Stimulated activated CD4-positive, alpha-beta T cell treated with anti-CD3 and anti-CD28 coated beads, TNF-alpha, amount 100 ng/mL, for 4 hours (primary cell): Measurements from ENCODE around the gene NUDT3.
"Not testable (repeated sequence)": the region's sequence is repeated elsewhere in the genome, so short reads cannot be mapped to it uniquely, and the experiment has no call there.

ENCODE experiments used
- DNase-seq, 3 experiments: peaks; one replicate each; pipeline ENCODE4 v3.0.0-alpha.2; 2020; ENCODE audit warnings: low read depth in 3 of 3

NUDT3 gene

DNA sequence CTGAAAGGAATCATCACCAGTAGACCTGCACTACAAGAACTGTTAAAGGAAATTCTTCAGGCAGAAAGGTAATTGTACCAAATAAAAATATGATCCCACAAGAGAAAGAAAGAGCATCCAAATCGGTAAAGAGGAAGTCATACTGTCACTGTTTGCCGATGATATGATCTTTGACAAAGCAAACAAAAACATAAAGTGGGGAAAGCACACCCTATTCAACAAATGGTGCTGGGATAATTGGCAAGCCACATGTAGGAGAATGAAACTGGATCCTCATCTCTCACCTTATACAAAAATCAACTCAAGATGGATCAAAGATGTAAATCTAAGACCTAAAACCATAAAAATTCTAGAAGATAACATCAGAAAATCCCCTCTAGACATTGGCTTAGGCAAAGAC is 140.1 kb downstream of the NUDT3 start:
- DNase-seq = not testable (repeated sequence)

DNA sequence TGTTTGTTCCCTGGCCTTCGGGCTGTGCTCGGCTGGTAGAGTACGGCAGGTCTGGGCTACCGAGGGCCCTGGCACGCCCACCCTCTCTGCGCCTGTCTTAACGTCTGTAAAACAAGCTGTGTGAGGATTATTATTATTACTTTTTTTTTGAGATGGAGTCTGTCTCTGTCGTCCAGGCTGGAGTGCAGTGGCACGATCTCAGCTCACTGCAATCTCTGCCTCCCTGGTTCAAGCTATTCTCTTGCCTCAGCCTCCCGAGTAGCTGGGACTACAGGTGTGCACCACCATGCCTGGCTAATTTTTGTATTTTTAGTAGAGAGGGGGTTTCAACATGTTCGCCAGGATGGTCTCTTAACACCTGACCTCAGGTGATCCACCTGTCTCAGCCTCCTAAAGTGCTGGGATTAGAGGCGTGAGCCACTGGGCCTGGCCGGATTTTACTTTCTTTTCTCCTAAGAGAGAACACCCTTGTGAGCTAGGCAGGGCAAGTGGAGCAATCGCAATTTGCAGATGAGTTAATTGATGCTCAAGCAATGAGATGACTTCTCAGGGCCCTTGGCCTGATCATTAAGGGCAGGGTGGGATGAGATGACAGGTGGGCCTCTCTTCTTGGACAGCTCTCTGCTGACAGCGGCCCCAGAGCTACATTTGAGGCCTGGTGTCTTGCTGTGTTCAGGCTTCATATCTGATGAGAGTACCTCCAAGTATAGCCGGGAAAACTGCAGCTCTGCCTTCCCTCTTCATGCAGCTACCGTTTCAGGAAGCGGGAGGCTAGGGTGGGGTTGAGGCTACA is 142.8 kb downstream of the NUDT3 start:
- no peak for DNase-seq

DNA sequence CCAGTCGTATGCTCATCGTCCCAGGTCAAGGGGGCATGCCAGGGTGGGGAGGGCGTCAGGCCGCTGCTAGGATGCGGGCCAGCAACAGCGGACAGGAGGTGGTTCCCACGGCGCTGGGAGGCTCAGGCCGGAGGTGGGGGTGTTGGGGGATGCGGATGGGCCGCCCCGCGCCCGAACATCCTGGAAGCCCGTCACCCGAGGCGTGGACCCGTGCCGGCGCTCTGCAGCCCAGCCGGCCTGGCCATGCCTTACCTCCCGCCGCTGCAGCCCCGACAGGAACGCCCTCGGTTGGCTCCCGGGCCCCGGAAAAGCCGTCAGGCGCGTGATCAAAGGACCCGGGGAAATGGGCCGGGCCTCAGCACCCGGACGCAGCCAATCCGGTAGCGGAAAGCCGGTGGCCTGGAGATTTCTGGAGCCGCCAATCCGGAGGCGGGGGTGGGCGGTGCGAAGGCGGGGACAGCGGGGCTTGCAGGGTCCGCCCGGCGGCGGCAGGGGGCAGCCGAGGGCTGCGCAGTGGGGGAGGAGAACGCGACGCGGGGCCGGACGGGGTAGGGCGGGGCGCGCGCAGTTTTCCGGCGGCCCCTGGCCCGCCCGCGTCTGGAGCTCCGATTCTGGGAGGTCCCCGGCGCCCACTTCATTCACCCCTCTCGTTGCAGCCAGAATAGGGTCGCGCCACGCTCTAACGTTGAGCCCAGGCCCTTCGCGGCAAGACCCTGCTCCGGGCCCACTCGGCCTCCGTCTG is 143.6 kb downstream of the NUDT3 start, which contains the start of gene SMIM29:
Gene SMIM29, minus strand, starts transcription at position 280 of the 742 bp plus-strand sequence. CDS start 1,215 bp downstream, outside the sequence.
- DNase-seq = peak; percentile 94 to 99 (median 96)

GRCh38 chr6:34248198-34248726 is 144.2 kb downstream of the NUDT3 start:
- no peak for DNase-seq

- no peak for DNase-seq
Measured at GRCh38 chr6:34247481-34248197, 144.8 kb downstream of the NUDT3 start.

GRCh38 chr6:34246563-34247391 is 145.7 kb downstream of the NUDT3 start:
- no peak for DNase-seq

GRCh38 chr6:34246249-34246562 is 146.3 kb downstream of the NUDT3 start:
- no peak for DNase-seq

- DNase-seq = not testable (repeated sequence)
Measured at GRCh38 chr6:34245761-34246140, 146.7 kb downstream of the NUDT3 start.

DNA sequence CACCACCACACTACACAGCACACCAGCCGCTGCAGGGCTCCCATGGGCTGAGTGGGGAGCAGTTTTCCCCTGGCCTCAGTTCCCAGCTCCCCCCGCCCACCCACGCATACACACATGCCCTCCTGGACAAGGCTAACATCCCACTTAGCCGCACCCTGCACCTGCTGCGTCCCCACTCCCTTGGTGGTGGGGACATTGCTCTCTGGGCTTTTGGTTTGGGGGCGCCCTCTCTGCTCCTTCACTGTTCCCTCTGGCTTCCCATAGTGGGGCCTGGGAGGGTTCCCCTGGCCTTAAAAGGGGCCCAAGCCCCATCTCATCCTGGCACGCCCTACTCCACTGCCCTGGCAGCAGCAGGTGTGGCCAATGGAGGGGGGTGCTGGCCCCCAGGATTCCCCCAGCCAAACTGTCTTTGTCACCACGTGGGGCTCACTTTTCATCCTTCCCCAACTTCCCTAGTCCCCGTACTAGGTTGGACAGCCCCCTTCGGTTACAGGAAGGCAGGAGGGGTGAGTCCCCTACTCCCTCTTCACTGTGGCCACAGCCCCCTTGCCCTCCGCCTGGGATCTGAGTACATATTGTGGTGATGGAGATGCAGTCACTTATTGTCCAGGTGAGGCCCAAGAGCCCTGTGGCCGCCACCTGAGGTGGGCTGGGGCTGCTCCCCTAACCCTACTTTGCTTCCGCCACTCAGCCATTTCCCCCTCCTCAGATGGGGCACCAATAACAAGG is 147.3 kb downstream of the NUDT3 start:
- DNase-seq = not testable (repeated sequence)

- DNase-seq = peak in 2 of 3 experiments; percentile 58 to 59
Measured at GRCh38 chr6:34243901-34244884, 148.3 kb downstream of the NUDT3 start.

DNA sequence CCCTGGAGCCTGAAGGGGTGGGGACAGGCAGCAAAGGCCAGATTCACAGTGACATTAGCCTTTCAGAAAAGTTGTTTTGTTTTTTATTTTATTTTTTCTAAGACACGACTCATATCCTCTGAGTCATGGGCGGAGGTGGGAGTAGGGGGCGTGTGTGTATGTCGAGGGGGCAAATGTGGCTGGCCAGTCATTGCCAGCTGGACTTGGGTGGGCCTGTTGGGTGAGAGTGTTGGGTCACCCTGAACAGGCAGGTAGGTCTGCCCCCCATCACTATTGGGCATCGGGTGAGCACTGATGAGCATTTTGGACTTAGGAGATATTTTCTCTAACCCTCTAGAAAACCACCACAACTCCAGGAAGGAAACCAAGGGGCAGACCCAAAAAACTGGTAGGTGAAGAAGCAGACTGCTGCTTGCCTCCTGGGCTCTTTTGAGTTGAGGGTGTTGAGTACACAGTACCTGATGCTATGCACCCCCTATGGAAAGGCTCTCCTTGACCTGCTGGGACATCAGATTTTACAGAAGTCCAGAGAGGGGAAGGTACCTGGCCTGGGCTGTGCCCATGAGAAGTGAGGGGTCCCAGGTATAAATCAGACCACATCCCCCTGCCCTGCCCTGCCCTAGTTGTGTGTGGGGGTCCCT is 149.2 kb downstream of the NUDT3 start:
- DNase-seq = no peak

DNA sequence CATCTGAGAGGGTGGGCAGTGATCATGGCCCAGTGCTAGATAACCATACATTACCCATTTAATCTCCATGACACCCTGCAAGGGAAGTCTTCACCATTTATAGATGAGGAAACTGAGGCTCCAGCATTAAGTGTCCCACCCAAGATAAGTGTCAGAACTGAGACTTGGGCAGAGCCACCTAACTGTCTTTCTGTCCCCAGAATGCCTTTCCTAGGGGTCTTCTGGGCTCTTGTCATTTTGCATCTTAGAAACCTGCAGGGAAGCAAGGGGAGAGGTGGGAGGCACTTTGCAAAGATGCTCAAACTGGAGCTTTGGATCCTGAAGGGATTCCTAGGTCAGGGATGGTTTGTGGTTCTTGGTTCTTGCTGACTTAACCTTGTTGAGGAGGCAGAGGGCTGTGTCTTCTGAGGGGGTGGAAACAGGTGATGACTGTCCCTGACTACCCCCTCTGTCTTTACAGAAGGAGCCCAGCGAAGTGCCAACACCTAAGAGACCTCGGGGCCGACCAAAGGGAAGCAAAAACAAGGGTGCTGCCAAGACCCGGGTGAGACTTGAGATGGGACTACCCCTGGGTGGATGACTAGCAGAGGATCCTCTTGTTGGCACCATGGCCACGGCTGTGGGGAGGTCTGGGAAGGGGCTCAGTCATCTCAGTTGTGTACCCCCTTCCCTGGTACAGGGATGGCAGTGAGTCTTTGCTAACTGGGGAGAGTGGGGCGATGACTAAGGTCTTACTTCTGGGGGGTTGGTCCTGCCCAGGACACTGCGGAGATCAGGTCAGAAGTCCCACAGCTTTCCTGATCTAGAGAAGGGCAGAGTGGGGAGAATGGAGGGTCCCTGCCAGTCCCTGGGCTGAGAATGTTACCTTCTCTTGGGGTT is 150.0 kb downstream of the NUDT3 start:
- no peak for DNase-seq

DNA sequence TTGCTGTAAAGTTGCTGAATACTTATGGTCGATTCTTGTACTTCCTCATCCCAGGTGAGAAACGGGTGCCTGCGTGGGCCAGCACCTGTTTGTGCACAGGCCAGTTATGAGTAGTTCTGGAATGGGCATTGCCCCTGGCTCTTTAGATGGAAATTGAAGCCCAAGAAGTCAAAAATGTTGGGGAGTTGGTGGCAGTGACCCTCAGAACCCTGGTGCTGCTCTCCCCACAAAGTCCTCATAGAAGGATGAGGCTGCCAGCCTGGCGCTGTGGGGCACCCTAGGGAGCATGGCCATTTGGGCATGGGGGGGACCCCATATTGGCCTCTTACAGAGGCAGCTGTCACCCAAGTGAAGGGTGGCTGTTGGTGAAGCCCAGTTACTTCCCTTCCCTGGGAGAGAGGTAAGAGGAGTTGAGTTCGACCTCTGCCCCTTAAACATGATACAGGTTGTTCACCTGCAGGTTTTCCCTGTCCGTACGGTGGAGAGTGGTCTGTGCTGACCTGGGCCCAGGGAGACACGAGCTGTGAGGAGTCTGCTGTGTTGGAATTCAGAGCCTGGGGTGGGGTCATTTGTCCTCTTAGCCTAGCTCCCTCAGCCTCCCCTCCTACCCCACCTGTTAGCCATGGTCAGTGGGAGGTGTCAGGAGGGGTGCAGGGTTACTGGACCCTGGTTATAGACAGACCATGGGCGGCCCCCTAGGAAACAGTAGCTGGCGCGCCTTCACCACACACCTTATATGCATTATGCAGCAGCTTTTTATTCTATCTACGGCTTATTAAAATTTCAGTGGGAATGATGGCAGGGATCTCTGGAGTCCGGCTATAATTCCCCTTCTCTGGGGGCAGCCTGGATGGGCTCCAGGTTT is 150.9 kb downstream of the NUDT3 start:
- DNase-seq = no peak

DNA sequence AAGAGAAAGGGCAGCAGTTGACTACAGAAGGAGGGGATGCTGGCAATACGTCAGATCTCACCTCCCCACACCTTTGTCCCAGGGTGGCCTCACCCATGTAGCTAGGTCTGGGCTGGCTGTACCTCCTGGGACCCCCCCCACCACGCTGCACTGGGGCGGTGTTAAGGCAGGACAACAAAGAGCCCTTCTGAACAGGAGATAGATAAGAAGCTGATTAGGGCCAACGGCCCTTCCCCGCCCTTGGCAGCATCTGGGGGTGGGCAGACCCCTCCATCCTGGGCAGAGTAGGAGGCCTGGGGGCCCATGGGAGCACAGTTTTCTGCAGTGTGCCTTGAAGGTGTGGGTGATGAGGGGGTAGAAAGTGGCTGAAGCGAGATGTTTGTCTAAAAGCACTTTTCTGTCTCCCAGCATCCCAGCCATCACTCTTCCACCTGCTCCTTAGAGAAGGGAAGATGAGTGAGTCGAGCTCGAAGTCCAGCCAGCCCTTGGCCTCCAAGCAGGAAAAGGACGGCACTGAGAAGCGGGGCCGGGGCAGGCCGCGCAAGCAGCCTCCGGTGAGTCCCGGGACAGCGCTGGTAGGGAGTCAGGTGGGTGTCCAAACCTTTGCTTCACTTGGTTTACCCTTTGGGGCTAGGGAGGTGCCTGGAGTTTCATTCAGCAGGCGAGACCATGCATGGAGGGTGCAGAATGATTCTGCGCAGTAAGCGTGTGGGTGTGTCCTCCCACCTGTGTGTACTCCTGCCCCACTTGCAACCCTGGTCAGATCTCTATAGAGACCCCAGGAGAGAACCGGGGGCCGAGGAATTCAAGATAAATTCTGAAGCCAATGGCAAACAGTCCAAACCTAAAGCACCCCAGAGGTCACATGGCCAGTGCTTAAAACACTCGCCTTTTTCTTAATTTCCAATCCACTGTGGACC is 151.9 kb downstream of the NUDT3 start:
- DNase-seq = no peak

DNA sequence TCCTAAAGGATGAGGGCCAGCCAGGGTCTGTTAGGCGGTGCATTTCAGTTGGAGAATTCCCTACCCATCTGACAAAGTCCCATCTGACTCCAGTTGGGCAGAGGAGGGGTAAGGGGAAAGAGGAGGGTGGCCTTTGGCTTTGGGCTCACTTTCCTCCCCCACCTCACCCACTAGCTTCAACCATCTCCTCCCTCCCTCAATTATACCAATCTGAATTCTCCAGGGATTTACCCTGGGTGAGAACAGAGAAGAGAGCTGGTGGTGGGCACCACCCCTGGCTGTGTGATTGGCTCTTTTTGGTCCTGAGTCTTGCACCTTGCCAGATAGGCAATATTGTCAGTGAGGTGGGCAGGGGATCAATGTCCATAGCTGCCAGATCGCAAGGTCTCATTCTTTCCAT is 152.6 kb downstream of the NUDT3 start:
- DNase-seq = no peak

GRCh38 chr6:34239500-34239825 is 153.0 kb downstream of the NUDT3 start:
- DNase-seq = no peak
